Body of pancreas (tissue), 4 donors: ENCODE results near the gene ZBTB38. TPM values are rescaled to one million over a fixed set of nuclear protein-coding genes. Genes with fewer than 3 reads are reported as not detected.

Experiments
- ATAC-seq: fragments of 150-250 bp; one replicate; pipeline ENCODE4 v1.9.1; 2016
- DNase-seq, 4 donors: peaks; one replicate each; pipeline ENCODE4 v3.0.0-alpha.2; 2019
- H3K27ac ChIP-seq, 4 donors: fragments of 200-600 bp; sonication (generic); 1 replicate in 3 of 4; 2 replicates in 1 of 4; pipeline versions ENCODE4 v1.5.1 to v1.6.1; 2016 to 2019; ENCODE audit warnings: mild to moderate bottlenecking in 1 of 4, mixed read lengths in 1 of 4, moderate library complexity in 1 of 4
- H3K27me3 ChIP-seq, 2 donors: fragments of 200-600 bp; sonication (generic); one replicate each; pipeline ENCODE4 v1.6.0; 2016; ENCODE audit warnings: mild to moderate bottlenecking in 1 of 2
- H3K36me3 ChIP-seq, 2 donors: fragments of 200-600 bp; sonication (generic); replicated peaks in 1 of 2; 2 replicates each; pipeline ENCODE4 v1.5.1; 2016; ENCODE audit warnings: low read depth in 2 of 2; ENCODE audit not compliant: insufficient read depth in 1 of 2
- H3K4me1 ChIP-seq: fragments of 200-600 bp; sonication (generic); one replicate; pipeline ENCODE4 v1.6.0; 2016
- H3K4me3 ChIP-seq, 2 donors: fragments of 200-600 bp; sonication (generic); 1 replicate in 1 of 2; 2 replicates in 1 of 2; pipeline ENCODE4 v1.5.1; 2016 to 2019
- H3K9me3 ChIP-seq, 3 donors: fragments of 200-600 bp; sonication (generic); 1 replicate in 2 of 3; 2 replicates in 1 of 3; pipeline ENCODE4 v1.5.1; 2016
- CTCF ChIP-seq, 7 experiments: fragments of 450-650 bp in 4 of 7; fragments of 200-600 bp in 3 of 7; sonication (generic) in 3 of 7; IDR thresholded peaks; one replicate each; pipeline ENCODE4 v1.5.1; 2016 to 2019; ENCODE audit warnings: antibody characterized with exemption in 7 of 7
- POLR2A ChIP-seq, 3 donors: fragments of 450-650 bp; IDR thresholded peaks; one replicate each; pipeline ENCODE4 v1.6.1; 2016; ENCODE audit warnings: antibody characterized with exemption in 3 of 3, mild to moderate bottlenecking in 2 of 3
- WGBS, 2 donors: methylation state at CpG; one replicate each; pipeline ENCODE4 v1.1.5; 2017; 5-methylcytosine and 5-hydroxymethylcytosine counted together
- intact Hi-C: fragments of 100-400 bp; cut with DNase I; formaldehyde crosslinking; loops from one replicate; pipeline ENCODE4 v1.15.1; 2023
- total RNA-seq, 2 donors: library from RNA; depleted of rRNA; stranded (reverse); fragments of >200 nt; gene quantifications; one replicate each; pipeline ENCODE4 v1.1.0, GENCODE V29; 2016

Gene ZBTB38
- total RNA-seq, 2 donors from 2014 or later, result 48.5 to 60.4 TPM

GRCh38 chr3:141326123-141326522 lies 42.2 kb upstream of the ZBTB38 start:
- Histone ChIP-seq H3K27me3 (no peaks in the 10 kb centered on the region), H3K27ac (peak overlapping the region in 3 of 4 donors; percentile 26 to 54 (median 44)), H3K4me3 (no peak overlapping the region), H3K4me1 (peaks cover 42% of the 10 kb centered on the region), H3K36me3 (no peaks in the 10 kb centered on the region), H3K9me3 (no peaks in the 10 kb centered on the region)
- ATAC-seq (peak; percentile 69), DNase-seq (no peak)
- intact Hi-C loops, result no loop called here
- TF ChIP-seq CTCF (IDR thresholded peaks at IDR 0.05) (no peak), POLR2A (IDR thresholded peaks at IDR 0.05) (no peak)

GRCh38 chr3:141326626-141327025 lies 41.7 kb upstream of the ZBTB38 start:
- no peaks in the 10 kb centered on the region for H3K9me3 ChIP-seq
- TF ChIP-seq CTCF (IDR thresholded peaks at IDR 0.05) (no peak), POLR2A (IDR thresholded peaks at IDR 0.05) (no peak)
- no peak for ATAC-seq
- intact Hi-C loops, result no loop called here
- H3K4me3 ChIP-seq, result no peak overlapping the region
- no peak for DNase-seq
- H3K27ac ChIP-seq, result peak overlapping the region; percentile 22 to 54 (median 35)
- no peaks in the 10 kb centered on the region for H3K36me3 ChIP-seq
- H3K4me1 ChIP-seq, result peaks cover 42% of the 10 kb centered on the region
- 59 to 71% methylated on average over 3 of the region's 3 CpGs for WGBS, 2 donors
- no peaks in the 10 kb centered on the region for H3K27me3 ChIP-seq

GRCh38 chr3:141328286-141329166 lies 39.8 kb upstream of the ZBTB38 start:
- 71 to 75% methylated on average over 7 of the region's 7 CpGs for WGBS, 2 donors
- TF ChIP-seq CTCF (IDR thresholded peaks at IDR 0.05) (no peak), POLR2A (IDR thresholded peaks at IDR 0.05) (no peak)
- Histone ChIP-seq H3K27ac (no peak overlapping the region), H3K4me3 (no peak overlapping the region), H3K4me1 (peaks cover 40% of the 10 kb centered on the region), H3K36me3 (no peaks in the 10 kb centered on the region), H3K27me3 (no peaks in the 10 kb centered on the region), H3K9me3 (no peaks in the 10 kb centered on the region)
- intact Hi-C loops, result no loop called here
- peak in 3 of 4 donors; percentile 25 to 54 (median 39) for DNase-seq
- no peak for ATAC-seq

- intact Hi-C loops, result no loop called here
- no peaks in the 10 kb centered on the region for H3K9me3 ChIP-seq
- no peaks in the 10 kb centered on the region for H3K27me3 ChIP-seq
- no peak for ATAC-seq
- H3K36me3 ChIP-seq, result no peaks in the 10 kb centered on the region
- no peak overlapping the region for H3K27ac ChIP-seq
- DNase-seq, result no peak
- H3K4me1 ChIP-seq, result peaks cover 23% of the 10 kb centered on the region
- H3K4me3 ChIP-seq, result no peak overlapping the region
- TF ChIP-seq CTCF (IDR thresholded peaks at IDR 0.05), result no peak
- TF ChIP-seq POLR2A (IDR thresholded peaks at IDR 0.05), result no peak
- 90 to 92% methylated on average over 3 of the region's 3 CpGs for WGBS, 2 donors
Measured at GRCh38 chr3:141330235-141330634, 38.1 kb upstream of the ZBTB38 start.
